Right lung (tissue), 5 donors: ENCODE measurements around the gene CREB3L1. TPM values are rescaled to one million over a fixed set of nuclear protein-coding genes. Genes with fewer than 3 reads are reported as not detected.

Source experiments
- DNase-seq, 2 donors: peaks; one replicate each; pipeline ENCODE4 v3.0.0-alpha.2; 2013
- polyA plus RNA-seq, 5 donors: library from polyadenylated mRNA; unstranded; fragments of 120-200 nt; gene quantifications; one replicate each; pipeline versions ENCODE4 v1.2.1 to v1.2.3, GENCODE V29; 2013; ENCODE audit warnings: inconsistent platforms in 1 of 5, low replicate concordance in 1 of 5; ENCODE audit not compliant: insufficient read length in 5 of 5, insufficient read depth in 1 of 5

Gene CREB3L1
- polyA plus RNA-seq, 5 donors, result 14.1 to 32.1 (median 21.2) TPM

- DNase-seq, result no peak
Observed at GRCh38 chr11:46315783-46316563, 38.5 kb downstream of the CREB3L1 start.

DNA sequence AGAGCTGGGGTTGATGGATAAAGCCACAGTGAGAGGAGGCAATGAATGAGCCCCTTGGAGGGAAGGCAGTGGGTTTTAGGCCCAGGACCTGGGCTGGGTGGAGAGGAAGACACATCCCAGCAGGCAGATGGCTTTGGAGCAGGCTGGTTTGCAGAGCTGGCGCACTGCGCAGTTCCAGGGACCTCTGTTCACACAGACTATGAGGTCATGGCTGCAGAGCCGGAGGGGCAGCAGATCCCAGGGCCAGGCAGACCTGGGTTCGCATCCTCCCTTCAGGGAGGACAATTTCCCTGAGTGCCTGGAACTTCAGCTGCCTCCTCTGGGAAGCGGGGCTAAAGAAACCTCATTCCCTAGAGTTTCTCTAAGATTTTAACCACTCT, 41.6 kb downstream of the CREB3L1 start:
- no peak for DNase-seq

GRCh38 chr11:46321757-46322156, 44.3 kb downstream of the CREB3L1 start:
- DNase-seq, result no peak

GRCh38 chr11:46322759-46323158, 45.3 kb downstream of the CREB3L1 start:
- DNase-seq, result no peak

DNA sequence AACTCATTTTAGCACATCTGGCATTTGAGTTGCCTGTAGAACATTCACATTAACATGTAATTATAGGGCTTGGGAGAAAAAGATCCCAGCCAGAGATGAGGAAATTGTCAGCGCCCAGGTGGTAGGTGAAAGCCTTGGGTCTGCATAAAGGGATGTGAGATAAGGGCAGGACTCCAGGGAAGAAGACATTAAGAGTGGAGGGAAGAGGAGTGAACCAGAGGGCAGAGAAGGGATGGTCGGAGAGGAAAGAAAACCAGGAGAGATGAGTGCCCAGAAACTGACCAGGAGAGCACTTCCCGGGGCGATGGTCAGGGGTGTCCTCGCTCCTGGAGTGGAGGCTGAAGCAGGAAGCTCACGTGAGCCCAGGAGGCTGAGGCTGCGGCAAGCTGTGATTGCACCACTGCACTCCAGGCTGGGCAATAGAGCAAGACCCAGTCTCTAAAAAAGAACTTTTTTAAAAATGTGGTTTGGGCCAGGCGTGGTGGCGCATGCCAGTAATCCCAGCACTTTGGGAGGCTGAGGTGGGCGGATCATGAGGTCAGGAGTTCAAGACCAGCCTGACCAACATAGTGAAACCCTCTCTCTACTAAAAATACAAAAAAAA, 49.5 kb downstream of the CREB3L1 start:
- no peak for DNase-seq

DNA sequence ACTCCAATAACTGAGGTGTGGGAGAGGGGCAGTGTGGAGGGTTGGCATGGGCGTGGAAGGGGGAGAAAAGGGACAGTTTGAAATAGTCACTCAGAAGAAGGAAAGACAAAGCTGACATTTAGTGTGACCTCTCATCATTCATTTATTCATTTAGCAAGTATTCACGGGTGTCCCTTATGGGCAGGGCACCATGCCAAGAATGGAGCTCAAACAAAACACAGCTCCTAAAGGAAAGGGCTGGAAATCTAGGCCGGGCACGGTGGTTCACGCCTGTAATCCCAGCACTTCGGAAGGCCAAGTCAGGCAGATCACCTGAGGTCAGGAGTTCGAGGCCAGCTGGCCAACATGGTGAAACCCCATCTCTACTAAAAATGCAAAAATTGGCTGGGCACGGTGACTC, 50.4 kb downstream of the CREB3L1 start:
- DNase-seq, result no peak

DNA sequence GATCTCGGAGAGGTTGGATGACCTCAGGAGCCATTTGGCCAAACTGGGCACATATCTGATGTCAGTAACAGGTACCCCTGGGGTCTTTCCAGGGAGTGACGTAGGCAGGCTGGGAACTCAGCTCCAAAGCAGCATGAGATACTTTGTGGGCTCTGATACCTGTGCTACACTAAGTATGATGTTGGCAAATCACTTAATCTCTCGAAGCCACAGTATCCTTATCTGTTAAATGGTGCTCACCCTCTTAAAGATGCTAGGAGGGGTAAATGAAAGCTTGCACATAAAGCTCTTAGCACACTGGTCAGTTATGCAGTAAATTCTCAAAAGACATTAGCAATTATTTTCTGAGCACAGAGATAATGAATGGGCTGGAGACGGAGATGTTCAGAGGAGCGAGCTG, 52.7 kb downstream of the CREB3L1 start:
- no peak for DNase-seq

GRCh38 chr11:46330563-46331281, 53.3 kb downstream of the CREB3L1 start:
- no peak for DNase-seq

GRCh38 chr11:46331282-46331984, 54.0 kb downstream of the CREB3L1 start:
- no peak for DNase-seq

GRCh38 chr11:46332093-46332567, 54.7 kb downstream of the CREB3L1 start:
- no peak for DNase-seq

DNA sequence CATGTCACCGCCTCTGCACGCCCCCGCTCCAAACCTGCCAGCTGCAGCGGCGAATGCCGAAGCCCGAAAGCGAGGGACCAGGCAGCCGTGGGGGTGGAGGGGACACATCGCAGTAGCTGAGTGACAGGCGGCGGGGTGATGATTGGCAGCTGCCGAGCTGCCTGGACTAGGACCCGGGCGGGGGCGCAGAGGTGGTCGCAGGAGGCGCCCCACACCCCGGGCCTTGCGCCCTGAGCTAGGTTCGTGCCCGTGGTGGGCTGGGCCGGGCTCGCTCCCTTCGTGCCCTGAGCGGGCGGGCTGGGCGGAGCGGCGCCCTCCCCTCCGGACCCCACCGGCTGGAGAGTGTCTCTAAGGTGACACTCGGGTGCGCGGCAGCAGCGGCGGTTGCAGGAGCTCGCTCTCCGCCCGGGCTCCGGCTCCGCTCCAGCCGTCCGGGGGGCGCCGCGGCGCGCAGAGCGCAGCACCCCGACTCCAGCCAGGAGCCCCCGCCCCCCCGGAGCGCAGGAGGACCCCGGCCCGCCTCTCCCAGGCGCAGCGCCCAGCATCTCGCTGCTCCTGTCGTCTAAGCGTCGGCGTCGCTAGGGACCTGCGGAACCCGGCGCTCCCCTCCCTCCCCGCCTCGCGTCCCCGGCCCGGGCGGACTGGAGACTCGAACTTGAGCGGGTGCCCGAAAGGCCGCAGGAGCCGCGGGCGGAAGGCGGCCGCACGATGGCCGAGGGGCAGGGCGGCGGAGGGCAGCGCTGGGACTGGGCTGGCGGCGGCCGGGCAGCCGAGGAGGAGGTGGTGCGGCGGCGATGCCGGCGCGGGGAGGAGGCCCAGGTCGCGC, 55.3 kb downstream of the CREB3L1 start:
- DNase-seq, result no peak

GRCh38 chr11:46333394-46333947, 56.0 kb downstream of the CREB3L1 start:
- DNase-seq, result no peak

GRCh38 chr11:46334211-46334610, 56.7 kb downstream of the CREB3L1 start:
- no peak for DNase-seq

- DNase-seq, result no peak
Observed at GRCh38 chr11:46335271-46335670, 57.8 kb downstream of the CREB3L1 start.

DNA sequence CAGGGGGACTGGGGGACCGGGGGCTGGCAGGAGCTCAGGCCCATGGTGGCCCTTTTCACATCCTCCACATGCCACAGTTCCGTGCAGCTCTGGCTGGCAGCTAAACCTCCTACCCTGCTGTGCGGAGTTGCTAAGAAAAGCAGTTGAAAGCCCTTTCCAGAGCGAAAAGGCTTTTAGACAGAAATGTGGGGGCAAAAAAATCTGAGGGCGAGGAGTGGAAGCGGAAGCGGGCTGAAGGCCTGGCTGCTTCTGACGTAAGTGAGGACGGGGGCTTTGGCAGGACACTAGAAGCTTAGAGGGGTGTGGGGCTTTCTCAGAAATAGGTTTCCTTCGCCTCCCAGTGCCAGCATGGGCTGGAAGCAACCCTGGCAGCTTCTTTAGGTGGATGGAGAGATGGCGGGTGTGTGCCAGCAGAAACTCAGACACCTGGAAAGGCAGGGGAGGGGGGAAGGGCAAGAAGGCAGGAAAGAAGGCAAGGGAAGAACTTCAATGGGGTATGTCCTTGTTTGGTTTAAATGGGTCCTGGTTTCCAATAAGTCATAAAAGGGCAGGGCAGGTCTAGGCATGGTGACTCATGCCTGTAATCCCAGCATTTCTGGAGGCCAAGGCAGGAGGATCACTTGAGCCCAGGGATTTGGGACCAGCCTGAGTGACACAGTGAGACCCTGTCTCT, 58.6 kb downstream of the CREB3L1 start:
- no peak for DNase-seq

DNA sequence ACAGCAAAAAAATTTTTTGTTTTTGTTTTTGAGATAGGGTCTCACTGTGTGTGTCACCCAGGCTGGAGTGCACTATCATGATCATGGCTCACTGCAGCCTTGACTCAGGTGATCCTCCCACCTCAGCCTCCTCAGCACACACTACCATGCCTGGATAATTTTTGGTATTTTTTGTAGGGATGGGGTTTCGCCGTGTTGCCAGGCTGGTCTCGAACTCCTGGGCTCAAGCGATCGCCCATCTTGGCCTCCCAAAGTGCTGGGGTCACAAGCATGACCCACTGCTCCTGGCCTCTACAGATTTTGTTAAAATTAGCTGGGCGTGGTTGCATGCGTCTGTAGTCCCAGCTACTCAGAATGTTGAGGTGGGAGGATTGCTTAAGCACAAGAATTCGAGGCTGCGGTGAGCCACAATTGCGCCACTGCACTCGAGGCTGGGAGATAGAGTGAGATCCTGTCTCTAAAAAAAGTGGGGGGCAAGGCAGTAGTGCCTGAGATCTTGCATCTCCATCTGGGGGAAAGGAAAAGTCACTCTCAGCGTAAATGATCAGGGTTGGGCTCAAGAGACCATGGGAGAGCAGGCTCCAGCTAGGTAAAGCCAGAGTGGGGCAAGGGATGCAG, 59.2 kb downstream of the CREB3L1 start:
- DNase-seq, result no peak

DNA sequence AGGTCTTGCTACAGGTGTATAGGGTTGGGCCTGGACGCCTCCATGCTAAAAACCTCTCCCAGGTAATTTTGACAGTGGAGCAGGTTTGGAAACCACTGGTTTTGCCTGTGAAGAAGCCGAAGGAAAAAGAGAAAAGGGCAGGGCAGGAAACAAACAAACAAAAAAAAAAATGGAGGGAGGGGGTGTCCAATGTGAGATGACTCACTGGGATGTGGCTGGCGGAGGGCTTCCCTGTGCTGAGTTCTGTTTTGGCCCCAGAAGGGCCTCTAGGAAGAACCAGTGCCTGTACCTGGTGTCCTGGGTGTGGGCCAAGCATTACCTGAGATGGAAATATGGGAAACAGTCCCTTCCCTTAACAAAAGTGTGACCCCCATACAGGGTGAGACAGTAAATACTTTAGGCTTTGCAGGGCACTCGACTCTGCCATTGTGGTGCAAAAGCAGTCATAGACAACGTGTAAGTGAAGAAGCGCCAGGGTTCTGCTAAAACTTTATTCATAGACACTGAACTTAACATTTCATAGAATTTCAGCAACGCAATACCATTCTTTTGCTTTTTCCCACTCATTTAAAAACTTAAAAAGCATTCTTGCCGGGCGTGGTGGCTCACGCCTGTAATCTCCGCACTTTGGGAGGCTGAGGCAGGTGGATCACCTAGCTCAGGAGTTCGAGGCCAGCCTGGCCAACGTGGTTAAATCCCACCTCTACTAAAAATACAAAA, 60.3 kb downstream of the CREB3L1 start:
- DNase-seq, result no peak

GRCh38 chr11:46338636-46338987, 61.1 kb downstream of the CREB3L1 start:
- DNase-seq, result no peak

GRCh38 chr11:46338988-46339666, 61.7 kb downstream of the CREB3L1 start:
- DNase-seq, result no peak
